Right forelimb (tissue), 1 donor: Measurements from ENCODE around the gene ERI3.
"Not testable (repeated sequence)": the region's sequence is repeated elsewhere in the genome, so short reads cannot be mapped to it uniquely, and the experiment has no call there.

Source experiments
- DNase-seq: peaks from one replicate; pipeline ENCODE4 v3.0.0-alpha.2; 2018

The ERI3 gene

DNA sequence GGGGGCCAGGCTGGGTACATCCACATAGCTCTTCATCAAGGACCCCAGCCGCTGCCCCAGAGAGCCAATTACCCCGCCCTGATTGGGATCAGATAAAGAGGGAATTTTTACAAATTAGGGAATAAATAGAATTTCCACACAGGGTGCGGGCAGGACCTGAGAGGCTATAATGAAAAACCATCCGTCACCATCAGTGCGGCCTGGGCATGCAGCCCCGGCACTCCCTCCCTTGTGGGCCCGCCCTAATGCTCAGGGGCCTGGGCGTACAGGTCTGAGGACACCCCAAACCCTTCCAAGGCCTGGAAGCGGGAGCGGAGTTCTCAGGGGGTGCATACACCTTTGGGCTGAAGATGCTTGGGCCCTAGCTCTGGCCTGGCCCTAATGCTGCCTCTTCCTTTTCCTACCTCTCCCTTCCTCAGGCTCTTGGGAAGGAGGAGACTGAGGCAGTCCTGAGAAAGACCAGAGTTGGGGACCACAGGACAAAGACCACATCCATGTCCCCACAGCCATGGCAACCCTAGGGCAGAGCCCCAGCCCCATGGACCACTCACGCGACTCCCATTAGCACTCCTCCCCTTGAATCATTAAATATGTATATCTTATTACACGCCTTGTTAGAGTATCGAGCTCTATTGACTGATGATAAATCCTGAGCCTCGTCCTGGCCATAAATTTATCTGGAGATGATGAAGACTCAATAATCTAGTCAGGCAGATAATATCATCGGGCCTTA, 125.5 kb downstream of the ERI3 start:
- no peak for DNase-seq

DNA sequence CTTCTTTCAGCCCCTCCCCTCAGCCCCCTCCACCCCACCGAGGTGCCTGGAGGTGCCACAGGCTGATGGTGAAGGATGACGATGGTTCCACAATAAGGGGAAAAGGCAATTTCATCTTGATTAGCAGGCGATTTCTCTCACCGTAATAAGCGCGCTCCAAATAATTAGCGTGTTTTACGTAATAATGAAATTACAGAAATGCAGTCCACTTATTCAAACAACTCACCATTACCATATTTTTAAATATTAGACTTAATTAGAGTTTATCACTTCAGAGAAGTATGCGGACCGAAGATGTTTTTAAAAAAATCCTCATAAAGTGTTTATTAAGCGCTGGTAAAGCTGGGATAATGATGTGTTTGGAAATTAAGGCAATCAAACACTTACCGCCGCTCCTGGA, 126.8 kb downstream of the ERI3 start:
- no peak for DNase-seq

DNA sequence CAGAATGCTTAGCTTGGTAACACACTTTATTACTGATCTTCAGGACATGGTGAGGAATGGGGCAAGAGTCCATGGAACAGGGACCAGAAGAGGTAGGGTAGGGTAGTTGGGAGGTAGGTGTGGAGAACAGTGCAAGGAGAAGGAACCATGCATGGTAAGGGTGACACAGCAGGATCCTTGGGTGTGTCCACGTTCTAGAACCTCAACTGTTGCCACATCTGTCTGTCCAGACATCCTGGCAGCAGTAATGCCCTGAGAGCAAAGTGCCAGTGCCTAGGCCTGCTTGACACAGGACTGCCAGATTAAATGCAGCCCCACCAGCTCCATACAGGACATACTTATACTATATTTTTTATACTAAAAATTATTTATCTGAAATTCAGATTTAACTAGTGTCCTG, 127.8 kb downstream of the ERI3 start:
- DNase-seq, result no peak

DNA sequence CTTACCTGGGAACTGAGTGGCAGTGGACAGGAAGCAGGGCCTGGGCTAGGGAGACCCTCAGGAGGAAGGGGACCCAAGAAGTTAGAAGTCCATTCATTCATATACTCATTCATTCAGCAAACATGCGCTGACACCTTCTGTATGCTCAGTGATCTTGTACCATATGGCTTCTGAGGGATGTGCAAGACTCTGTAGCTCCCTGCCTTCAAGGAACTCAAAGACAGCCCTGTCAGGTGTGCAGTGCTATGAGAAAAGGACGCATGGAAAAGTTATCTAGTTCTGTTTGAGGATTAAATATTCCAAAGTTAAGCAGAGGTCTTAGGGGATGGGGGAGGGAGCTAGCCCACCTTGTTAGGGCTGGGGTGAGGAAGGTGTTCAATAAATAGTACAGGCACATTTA, 129.3 kb downstream of the ERI3 start:
- no peak for DNase-seq

DNA sequence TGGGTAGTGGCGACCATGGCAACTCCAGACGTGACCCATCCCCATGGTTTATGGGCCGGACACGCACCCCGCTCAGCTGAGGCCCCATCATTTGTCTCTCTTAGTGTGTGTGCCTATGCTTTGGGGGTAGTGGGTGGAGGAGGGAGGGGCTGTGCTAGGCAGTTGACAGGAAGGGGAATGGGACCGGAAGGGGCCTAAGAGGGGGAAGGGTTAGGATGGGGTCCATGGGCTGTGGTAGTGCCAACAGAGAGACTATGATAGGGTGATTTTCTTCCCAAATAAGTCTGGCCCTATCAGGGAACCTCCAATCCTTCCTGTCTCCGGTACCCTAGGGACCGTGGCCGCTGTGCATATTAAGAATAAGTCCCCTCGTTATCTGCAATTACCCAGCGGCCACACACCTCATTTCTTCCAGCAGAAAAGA, 131.9 kb downstream of the ERI3 start:
- no peak for DNase-seq

DNA sequence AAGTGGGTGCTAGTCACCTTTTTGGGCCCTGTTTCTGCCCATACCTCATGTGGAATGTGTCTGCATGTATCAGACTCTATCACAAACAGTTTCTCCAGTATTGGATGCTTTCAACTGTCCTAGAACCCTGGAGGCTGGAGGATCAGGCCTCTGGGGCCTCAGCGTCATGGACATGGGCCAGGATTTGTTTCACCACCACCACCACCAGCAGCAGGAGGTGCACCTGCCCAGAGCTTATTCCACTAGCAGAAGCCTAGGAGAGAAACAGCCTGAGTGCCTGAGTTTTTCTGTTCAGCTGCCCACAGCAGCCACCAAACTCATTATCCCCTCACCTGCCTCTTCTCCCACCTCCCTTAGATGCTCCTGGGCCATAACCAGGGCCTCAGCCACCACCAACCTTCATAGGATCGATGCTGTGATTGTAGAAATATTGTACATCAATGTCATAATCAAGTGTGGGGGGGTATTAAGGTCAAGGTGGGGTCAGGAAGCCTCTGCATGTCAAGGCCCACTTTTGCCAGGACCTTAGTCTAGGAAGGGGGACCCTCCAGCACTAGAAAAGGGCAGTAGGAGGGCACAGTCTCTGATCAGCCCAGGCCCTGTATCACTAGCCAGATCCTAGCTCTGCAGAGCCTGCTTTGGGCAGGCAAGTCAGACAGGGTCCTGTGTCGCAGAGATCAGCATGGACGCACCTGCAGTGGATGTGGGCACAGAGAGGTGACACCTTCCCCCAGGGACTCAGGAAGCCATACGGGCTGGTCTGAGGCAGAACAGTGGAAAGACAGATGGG, 132.5 kb downstream of the ERI3 start:
- no peak for DNase-seq

DNA sequence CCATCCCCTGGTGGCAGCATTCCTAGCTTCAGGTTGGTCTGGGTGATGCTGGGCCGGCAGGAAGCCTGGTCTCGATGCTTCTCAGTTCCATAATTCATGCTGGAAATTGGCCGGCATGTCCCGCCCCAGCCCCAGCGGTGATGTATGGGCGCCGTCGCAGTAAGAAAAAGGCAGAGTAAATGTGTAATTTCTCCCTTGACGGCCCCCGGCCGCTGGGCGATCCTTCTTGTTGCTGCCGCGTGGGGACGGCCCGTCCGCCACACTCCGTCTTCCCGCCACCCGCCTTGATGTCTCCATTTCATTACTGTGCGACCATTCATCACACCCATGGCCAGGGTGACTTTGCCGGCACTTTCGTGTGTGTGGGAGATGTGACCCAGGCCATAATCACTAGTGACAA, 133.3 kb downstream of the ERI3 start:
- no peak for DNase-seq

DNA sequence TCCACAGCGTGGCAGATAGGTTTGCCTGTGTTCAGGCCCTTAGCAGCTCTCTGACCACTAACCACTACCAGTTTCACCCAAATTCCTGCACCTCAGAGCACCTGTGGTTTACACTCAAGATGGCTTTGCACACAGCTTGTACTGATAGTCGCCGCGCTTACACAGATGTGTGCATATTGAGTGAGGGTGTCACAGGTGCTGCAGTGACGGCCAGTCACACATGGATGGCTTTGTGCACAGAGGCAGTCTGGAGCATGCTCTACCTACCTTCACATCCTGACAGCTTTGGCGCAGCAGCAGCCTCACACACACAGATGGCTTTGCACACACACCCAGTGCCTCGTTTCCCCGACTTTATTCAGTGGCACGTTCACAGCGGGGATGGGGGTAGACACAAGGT, 134.3 kb downstream of the ERI3 start:
- DNase-seq, result no peak

DNA sequence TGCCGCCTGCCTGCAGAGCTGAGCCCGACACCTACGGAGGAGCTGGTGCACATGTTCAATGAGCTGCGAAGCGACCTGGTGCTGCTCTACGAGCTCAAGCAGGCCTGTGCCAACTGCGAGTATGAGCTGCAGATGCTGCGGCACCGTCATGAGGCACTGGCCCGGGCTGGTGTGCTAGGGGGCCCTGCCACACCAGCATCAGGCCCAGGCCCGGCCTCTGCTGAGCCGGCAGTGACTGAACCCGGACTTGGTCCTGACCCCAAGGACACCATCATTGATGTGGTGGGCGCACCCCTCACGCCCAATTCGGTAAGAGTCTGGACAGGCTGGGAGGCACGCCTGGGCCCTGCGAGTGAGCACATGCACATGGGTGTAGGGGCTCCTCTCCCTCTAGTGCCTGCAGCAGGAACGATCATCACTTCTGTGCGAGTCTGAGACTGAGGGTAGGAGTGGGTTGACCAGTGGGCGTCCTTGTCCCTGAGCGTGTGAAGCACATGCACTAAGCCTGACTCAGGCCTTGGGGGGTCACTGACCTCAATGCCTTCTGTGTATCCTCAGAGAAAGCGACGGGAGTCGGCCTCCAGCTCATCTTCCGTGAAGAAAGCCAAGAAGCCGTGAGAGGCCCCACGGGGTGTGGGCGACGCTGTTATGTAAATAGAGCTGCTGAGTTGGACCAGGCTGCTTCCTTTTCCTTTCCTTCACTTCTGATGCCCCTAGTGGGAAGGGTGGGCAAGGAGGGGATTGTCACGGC, 134.9 kb downstream of the ERI3 start:
- no peak for DNase-seq

DNA sequence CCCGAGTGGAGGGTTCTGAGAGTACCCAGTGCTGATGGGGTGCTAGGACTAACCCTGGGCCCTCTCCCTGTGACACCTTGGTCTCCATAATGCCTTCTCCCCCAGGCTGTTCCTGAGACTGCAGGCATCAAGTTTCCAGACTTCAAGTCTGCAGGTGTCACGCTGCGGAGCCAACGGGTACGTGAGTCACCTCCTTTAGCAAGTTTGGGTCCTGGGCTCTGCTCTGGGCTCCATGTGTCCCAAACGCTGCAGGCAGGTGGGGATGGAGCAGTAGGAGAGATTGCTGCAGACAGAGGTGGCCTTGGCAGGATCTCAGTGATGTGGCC, 135.8 kb downstream of the ERI3 start:
- DNase-seq, result no peak

DNA sequence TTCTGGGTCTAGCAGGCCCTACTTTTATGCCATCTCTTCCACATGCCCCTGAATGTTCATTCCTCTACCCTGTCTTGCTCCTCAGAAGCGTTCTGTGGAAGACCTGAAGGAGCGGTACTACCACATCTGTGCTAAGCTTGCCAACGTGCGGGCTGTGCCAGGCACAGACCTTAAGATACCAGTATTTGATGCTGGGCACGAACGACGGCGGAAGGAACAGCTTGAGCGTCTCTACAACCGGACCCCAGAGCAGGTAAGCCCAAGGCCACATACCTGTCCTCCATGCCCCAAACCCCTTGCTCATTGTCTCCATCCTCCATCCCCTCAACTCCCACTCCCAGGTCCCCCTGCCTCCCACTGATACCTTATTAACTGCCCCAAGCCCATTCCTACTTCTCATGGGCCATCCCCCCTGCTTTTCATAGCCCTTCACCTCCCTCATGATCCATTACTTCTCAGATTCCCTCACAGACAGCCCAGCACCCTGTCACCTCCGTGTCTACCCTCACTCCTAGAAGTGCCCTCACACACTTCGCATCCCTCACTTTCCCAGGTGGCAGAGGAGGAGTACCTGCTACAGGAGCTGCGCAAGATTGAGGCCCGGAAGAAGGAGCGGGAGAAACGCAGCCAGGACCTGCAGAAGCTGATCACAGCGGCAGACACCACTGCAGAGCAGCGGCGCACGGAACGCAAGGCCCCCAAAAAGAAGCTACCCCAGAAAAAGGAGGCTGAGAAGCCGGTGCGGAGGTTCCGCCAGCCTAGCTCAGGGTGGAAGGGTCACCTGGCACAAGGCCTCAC, 136.4 kb downstream of the ERI3 start:
- no peak for DNase-seq

DNA sequence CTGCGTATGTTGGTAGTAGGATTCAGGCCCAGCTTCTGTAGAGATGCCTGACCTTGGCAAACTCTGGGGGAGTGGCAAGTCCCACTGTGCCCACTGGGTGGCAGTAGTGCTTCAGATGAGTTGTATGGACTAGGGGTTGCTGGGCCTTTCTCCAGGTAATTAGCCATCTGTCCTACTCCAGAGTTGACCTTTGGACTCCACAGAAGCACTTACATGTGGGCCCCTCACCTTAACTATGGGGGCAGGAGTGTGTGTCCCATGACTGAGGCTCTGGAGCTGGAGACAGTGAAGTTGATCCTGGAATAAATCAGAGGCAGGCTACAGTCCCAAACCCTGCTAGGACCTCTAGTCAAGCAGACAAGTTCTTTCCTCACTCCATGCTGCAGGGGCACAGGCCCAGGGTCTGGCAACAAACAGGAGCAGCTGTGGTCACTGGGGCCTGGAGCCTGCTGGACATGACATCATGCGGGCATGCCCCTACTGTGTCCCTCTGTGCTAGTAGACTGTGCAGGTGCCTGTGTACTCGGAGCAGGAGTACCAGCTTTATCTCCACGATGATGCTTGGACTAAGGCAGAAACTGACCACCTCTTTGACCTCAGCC, 137.1 kb downstream of the ERI3 start:
- DNase-seq, result peak; percentile 82

DNA sequence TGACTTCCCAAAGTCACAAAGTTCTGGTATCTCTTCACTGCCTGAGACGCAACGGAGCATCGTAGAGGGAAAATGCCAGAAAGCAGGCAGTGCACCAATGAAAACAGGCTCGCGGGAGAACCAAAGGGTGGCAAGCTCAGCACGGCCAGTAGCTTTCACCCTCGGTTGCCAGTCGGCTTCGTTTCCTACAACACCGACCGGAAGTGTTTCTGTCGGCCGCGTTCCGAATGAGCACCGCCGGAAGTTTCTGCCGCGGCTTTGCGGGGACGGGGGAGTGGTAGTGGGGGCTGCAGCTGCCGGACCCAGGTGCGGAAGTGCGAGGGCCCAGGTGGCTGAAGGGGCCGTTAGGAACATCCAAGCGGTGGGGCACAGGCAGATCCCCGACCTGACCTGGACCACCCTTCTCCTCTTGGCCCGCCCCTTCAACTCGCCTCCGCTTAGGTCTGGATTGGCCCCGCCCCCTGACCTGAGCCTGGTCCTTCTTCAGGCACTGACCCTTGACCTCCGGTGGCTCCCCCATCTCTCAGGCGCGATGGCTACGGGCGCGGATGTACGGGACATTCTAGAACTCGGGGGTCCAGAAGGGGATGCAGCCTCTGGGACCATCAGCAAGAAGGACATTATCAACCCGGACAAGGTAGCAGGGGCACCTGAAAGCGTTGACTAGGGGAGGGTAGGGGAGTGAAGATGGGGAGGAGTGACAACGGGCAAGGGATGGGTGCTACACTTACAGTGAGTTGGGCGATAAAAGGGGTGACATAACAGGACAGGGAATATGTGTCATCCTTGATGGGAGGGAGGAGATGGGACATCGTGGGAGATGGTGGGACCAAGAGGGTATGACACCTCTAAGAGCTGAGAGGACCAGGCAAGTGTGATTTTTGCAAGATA, 141.6 kb downstream of the ERI3 start, which contains the start of gene DMAP1:
DMAP1 (plus strand) TSS at position 250 of the 891 bp plus-strand sequence; CDS start at position 533, 283 bp downstream.
- DNase-seq, result peak; percentile 95

DNA sequence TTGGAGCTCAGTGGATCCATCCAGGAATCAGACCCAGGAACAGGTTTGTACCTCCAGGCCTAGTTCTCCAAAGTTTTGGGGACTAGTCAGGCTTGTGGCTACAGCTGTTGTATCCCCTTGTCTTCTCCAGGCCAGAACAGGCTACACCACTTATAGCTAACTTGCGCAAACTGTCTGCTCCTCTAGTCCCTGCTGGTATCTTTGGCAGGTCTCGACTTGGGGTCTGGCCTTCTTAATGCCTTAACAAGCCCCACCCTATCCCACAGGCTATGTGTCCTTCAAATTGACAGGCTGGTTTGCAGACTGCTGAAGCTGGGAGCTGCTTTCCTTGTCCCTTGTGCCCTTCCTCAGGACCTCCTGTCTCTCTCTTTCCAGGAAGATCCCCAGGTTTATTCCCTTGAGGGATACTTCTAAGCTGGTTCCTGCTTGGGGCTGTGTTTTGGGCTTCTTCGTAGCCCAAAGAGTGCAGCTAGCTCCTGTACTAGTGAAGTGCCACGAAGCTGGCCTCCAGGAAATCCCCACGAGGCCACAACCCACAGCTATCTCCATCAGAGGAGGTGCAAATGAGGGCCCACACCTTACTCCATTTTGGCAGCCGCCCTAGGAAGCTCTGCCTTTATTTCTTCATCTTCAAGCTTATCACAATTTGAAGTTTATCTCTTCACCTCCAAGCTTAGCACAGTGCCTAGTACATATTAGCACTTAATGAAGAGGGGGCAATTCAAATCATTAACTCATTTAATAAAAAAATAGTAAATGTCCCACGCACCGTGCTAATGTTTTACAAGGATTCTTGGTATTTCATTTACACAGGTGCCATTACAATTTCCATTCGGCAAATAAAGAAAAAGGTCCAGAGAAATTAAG, 142.5 kb downstream of the ERI3 start:
- DNase-seq, result no peak

DNA sequence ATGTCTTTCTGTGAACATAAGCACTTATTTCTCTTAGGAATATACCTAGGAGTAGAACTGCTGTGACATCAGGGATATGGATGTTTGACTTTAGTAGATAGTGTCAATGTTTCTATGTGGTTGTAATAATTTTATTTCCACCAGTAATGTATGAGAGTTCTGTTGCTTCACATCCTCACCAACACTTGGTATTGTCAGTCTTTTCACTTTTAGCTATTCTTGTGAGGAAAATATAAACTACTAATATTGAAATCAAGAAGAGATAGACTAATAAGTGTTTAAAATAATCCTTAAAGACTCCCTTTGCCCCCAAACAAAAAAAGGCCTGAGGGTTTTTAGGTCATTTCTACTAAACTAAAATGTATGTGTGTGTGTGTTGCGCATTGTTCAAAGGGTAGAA, 144.5 kb downstream of the ERI3 start:
- DNase-seq, result no peak

DNA sequence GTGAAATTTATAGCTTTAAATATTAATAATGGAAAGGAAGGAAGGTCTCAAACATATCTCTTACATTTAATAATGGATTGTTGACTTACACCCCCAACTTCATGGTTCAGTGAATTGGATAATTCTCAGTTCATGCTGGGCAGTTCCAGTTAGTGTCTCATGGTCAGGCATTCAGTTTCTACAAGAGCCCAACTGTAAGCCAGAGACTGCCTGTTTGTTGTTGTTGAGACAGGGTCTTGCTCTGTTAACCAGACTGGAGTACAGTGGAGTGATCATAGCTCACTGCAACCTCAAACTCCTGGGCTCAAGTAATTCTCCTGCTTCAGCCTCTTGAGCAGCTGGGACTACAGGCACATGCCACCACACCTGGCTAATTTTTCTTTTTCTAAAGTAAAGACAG, 146.8 kb downstream of the ERI3 start:
- DNase-seq, result no peak

DNA sequence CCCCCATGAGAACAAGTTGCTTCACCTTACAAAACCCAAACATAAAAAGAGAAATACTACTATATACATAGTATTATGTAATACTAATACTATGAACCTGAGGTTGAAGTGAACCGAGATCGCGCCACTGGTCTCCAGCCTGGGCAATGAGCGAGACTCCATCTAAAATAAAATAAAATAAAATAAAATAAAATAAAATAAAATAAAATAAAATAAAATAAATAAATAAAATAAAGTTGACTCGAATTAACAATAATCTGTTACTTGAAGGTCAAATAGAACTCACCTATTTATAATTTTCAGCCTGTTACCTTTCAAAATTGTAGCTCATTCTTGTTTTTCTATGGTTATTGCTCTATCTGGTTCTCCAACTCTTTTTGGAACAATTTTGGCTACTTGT, 148.5 kb downstream of the ERI3 start:
- DNase-seq, result not testable (repeated sequence)

DNA sequence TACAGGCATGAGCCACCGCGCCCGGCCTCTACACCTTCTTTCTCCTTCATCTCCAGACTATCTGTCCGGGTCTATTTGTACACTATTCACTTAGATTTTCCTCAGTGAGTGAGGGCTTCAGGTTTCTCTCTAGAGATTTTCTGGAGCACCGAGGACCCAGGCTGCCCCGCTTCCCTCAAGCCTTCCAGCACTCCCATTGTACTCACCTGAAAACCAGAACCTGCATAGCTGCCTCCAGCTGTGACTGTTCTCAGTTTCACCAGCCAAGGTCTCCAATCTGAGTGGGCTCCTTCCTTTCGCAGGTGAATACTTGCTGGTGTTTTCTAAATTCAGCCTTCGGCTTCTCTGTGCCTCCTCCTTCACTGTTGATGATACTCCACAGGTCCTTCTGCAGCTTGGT, 154.7 kb downstream of the ERI3 start:
- DNase-seq, result no peak

DNA sequence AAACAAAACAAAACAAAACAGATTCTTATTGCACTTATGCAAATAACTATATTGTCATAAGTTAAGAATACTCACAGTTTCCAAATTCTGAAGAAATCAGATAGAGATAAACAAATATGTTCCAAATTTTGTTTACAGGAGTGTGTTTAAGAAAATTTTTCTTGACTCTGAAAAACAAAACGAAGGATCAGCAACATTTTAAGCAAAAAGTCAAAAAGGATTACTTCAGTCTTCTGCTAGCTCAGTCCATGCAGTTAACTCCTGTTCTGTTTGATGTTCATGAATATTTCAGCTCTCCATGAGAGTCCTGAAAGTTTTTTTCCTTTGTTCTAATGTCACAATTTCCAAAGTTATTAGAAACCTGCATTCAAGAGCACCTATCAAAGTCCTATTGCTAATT, 180.4 kb downstream of the ERI3 start:
- no peak for DNase-seq
